HepG2 (cell line): ENCODE data around the gene NPBWR2. TPM values are rescaled to one million over a fixed set of nuclear protein-coding genes. Genes with fewer than 3 reads are reported as not detected.

ENCODE experiments used
- ARID2 ChIP-seq: sonication (generic); formaldehyde crosslinking; IDR thresholded peaks from 2 replicates; pipeline ENCODE4 v1.8.1; 2022; ENCODE audit warnings: mild to moderate bottlenecking, missing genetic modification reagents, borderline replicate concordance
- ATF4 ChIP-seq, 2 experiments: fragments of 450-650 bp in 1 of 2; sonication (generic) in 1 of 2; formaldehyde crosslinking; IDR thresholded peaks; 2 replicates each; pipeline versions ENCODE4 v1.5.0 to v1.8.0; 2020 to 2022; ENCODE audit warnings: mild to moderate bottlenecking in 1 of 2, missing genetic modification reagents in 1 of 2
- CREB3 ChIP-seq: sonication (generic); formaldehyde crosslinking; IDR thresholded peaks from 2 replicates; pipeline ENCODE4 v1.5.0; 2020; ENCODE audit warnings: missing genetic modification reagents
- FOXK1 ChIP-seq: sonication (generic); formaldehyde crosslinking; IDR thresholded peaks from 2 replicates; pipeline ENCODE4 v1.4.0; 2020; ENCODE audit warnings: low read depth, missing genetic modification reagents, borderline replicate concordance
- GTF3A ChIP-seq: sonication (generic); formaldehyde crosslinking; conservative IDR thresholded peaks from 2 replicates; pipeline ENCODE4 v1.4.0; 2020; ENCODE audit warnings: mild to moderate bottlenecking, missing genetic modification reagents
- IKZF5 ChIP-seq: IDR thresholded peaks from 2 replicates; pipeline ENCODE4 v1.6.1; 2018; ENCODE audit warnings: missing genetic modification reagents, mild to moderate bottlenecking, missing compliant biosample characterization
- MED8 ChIP-seq: sonication (generic); formaldehyde crosslinking; IDR thresholded peaks from 2 replicates; pipeline ENCODE4 v1.8.1; 2023; ENCODE audit warnings: mild to moderate bottlenecking, missing genetic modification reagents; ENCODE audit not compliant: insufficient replicate concordance
- MLXIP ChIP-seq: sonication (generic); formaldehyde crosslinking; IDR thresholded peaks from 2 replicates; pipeline ENCODE4 v1.9.0; 2021; ENCODE audit warnings: missing genetic modification reagents, borderline replicate concordance
- POGZ ChIP-seq: sonication (generic); formaldehyde crosslinking; IDR thresholded peaks from 2 replicates; pipeline ENCODE4 v1.4.0; 2020; ENCODE audit warnings: mild to moderate bottlenecking, missing genetic modification reagents
- ZNF138 ChIP-seq: sonication (generic); formaldehyde crosslinking; IDR thresholded peaks from 2 replicates; pipeline ENCODE4 v1.5.0; 2020; ENCODE audit warnings: mild to moderate bottlenecking, low read depth, missing genetic modification reagents
- ZNF510 ChIP-seq: sonication (generic); formaldehyde crosslinking; IDR thresholded peaks from 2 replicates; pipeline ENCODE4 v1.4.0; 2020; ENCODE audit warnings: low read depth, mild to moderate bottlenecking, missing genetic modification reagents
- ZNF879 ChIP-seq: sonication (generic); formaldehyde crosslinking; IDR thresholded peaks from 2 replicates; pipeline ENCODE4 v1.8.1; 2023; ENCODE audit warnings: missing genetic modification reagents
- polyA plus RNA-seq, 8 experiments: library from polyadenylated mRNA; depleted of rRNA in 3 of 8; stranded (reverse) in 7 of 8; unstranded in 1 of 8; fragments of >200 nt; fragmentation: Illumina TruSeq in 4 of 8; extraction: Trizol in 4 of 8; gene quantifications; 2 replicates each; pipeline versions ENCODE4 v1.2.1 to v1.2.3, GENCODE V29; 2011 to 2016; ENCODE audit warnings: low read depth in 4 of 8, missing spikeins in 1 of 8, mixed read lengths in 1 of 8; ENCODE audit not compliant: insufficient read depth in 1 of 8
- total RNA-seq, 5 experiments: library from RNA; depleted of rRNA; stranded (reverse); fragments of >200 nt; fragmentation: Illumina TruSeq; extraction: Trizol; gene quantifications; 2 replicates each; pipeline ENCODE4 v1.2.3, GENCODE V29; 2016; ENCODE audit warnings: low read depth in 1 of 5
- TF ChIP-seq, protein P1 (sequence below): sonication (generic); formaldehyde crosslinking; IDR thresholded peaks from 2 replicates; pipeline ENCODE4 v1.9.0; 2021; ENCODE audit warnings: mild to moderate bottlenecking, missing genetic modification reagents
- TF ChIP-seq, protein P2 (sequence below): sonication (generic); formaldehyde crosslinking; IDR thresholded peaks from 2 replicates; pipeline ENCODE4 v1.9.0; 2021; ENCODE audit warnings: missing genetic modification reagents, borderline replicate concordance

The NPBWR2 gene
- total and polyA plus RNA-seq, 2 of the 13 experiments (the other 11 are each of a cell fraction or from before 2014, with no cell fraction given) = not detected

DNA sequence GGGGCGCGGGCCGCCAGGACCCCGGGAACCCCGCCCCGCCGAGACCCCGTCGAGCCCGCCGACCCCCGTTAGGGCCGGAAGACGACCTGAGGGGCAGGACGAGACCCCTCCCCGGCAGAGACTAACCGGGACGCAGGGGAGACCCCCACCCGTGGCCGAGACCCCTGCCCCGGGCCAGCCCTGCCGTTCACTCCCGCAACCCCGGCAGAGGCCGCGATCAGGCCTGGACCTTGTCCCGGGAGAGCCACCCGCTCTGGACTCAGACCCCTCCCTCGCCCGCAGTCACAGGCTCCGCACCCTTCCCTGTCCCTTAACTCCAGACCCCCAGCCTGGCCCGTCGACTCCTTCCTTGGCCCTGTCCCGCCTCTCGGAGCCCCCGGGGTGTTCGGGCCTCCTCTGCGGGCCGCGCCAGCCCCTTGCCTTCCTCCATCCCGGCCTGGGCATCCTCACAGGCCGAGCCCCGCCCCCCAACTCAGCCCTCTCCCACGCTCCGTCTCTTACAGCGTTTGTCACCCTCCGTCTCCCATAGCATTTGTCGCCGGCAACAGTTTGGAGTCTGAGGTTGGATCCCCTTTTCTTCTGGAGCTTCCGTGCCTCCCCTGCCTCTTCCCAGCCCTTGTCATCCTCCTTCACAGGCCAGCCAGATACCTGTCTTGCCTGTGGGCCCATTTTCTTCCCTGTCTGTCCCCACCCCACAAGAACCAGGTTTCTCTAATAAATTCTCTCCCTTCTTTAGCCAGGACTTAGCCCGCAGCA lies 43.8 kb downstream of the NPBWR2 start (continued):
- TF ChIP-seq, protein P1, sequence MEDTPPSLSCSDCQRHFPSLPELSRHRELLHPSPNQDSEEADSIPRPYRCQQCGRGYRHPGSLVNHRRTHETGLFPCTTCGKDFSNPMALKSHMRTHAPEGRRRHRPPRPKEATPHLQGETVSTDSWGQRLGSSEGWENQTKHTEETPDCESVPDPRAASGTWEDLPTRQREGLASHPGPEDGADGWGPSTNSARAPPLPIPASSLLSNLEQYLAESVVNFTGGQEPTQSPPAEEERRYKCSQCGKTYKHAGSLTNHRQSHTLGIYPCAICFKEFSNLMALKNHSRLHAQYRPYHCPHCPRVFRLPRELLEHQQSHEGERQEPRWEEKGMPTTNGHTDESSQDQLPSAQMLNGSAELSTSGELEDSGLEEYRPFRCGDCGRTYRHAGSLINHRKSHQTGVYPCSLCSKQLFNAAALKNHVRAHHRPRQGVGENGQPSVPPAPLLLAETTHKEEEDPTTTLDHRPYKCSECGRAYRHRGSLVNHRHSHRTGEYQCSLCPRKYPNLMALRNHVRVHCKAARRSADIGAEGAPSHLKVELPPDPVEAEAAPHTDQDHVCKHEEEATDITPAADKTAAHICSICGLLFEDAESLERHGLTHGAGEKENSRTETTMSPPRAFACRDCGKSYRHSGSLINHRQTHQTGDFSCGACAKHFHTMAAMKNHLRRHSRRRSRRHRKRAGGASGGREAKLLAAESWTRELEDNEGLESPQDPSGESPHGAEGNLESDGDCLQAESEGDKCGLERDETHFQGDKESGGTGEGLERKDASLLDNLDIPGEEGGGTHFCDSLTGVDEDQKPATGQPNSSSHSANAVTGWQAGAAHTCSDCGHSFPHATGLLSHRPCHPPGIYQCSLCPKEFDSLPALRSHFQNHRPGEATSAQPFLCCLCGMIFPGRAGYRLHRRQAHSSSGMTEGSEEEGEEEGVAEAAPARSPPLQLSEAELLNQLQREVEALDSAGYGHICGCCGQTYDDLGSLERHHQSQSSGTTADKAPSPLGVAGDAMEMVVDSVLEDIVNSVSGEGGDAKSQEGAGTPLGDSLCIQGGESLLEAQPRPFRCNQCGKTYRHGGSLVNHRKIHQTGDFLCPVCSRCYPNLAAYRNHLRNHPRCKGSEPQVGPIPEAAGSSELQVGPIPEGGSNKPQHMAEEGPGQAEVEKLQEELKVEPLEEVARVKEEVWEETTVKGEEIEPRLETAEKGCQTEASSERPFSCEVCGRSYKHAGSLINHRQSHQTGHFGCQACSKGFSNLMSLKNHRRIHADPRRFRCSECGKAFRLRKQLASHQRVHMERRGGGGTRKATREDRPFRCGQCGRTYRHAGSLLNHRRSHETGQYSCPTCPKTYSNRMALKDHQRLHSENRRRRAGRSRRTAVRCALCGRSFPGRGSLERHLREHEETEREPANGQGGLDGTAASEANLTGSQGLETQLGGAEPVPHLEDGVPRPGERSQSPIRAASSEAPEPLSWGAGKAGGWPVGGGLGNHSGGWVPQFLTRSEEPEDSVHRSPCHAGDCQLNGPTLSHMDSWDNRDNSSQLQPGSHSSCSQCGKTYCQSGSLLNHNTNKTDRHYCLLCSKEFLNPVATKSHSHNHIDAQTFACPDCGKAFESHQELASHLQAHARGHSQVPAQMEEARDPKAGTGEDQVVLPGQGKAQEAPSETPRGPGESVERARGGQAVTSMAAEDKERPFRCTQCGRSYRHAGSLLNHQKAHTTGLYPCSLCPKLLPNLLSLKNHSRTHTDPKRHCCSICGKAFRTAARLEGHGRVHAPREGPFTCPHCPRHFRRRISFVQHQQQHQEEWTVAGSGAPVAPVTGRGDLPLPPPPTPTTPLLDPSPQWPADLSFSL (CRISPR knock-in tag) = peak; percentile 49; the same call in 1 of the 2 replicates
- TF ChIP-seq, protein P2, sequence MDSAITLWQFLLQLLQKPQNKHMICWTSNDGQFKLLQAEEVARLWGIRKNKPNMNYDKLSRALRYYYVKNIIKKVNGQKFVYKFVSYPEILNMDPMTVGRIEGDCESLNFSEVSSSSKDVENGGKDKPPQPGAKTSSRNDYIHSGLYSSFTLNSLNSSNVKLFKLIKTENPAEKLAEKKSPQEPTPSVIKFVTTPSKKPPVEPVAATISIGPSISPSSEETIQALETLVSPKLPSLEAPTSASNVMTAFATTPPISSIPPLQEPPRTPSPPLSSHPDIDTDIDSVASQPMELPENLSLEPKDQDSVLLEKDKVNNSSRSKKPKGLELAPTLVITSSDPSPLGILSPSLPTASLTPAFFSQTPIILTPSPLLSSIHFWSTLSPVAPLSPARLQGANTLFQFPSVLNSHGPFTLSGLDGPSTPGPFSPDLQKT (CRISPR knock-in tag) = no peak
- TF ChIP-seq POGZ (CRISPR knock-in tag) (no peak), ZNF510 (CRISPR knock-in tag) (no peak), ZNF879 (CRISPR knock-in tag) (no peak), GTF3A (no peak), ARID2 (CRISPR knock-in tag) (peak; percentile 86; the same call in 1 of the 2 replicates), ZNF138 (CRISPR knock-in tag) (no peak), ATF4 (CRISPR knock-in tag; IDR thresholded peaks at IDR 0.05) (no peak), MLXIP (CRISPR knock-in tag) (no peak), FOXK1 (peak; percentile 53), CREB3 (no peak), MED8 (CRISPR knock-in tag) (no peak), IKZF5 (CRISPR knock-in tag) (no peak)
